ENCODE measurements around the gene GPS1.

Gene GPS1

DNA sequence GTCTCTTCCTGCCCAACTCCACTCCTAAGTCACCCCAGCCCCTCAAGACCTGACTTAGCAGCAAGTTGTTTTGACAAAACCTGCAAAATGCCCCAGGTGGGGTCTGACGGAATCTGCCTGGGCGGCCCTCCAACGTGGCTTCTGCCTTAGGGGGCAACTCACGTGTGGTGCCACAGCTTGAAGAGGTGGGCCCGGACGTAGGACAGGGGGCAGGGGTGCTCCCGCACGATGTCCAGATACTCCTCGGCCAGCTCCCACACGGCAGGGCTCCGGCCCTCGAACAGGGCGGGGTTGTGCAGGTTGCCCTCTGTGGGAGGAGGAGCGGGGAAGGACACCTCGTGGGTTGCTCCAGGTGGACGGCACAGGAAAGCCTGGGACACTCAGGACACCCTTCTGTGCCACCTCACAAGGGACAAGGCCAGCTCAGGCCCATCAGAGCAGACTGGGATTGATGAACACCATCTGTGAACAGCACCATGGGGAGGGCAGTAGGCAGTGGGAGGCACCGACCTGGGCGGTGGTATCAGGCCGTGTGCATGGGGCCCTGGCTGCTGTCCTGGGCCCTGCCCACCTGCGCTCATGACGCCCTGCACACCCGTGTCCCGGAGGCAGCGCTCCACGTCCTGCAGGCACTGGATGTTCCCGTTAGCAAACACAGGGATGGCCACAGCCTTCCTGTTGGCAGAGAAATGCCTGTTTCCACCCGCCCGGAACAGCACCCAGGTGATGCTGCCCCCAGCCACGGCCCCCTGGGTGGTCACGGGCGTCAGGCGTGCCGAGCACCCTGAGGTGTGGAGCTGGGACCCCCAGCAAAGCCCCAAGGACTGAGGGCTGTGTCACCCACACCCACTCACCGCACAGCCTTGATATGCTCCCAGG is 9.6 kb downstream of the GPS1 start:
- H3K27ac ChIP-seq (ENCODE audit: low read depth, low read length, poor library complexity, severe bottlenecking): no peak overlapping the region

GRCh38 chr17:82062076-82062983 is 10.6 kb downstream of the GPS1 start:
- Histone ChIP-seq H3K4me3 (ENCODE audit: low read depth, low read length, poor library complexity, severe bottlenecking) (no peak overlapping the region), H3F3A (ENCODE audit: insufficient read depth, low read length) (no peaks in the 10 kb centered on the region), H3K27me3 (ENCODE audit: insufficient read depth, low read length) (no peaks in the 10 kb centered on the region), H3K9ac (ENCODE audit: low read length) (no peak overlapping the region), H3K79me2 (ENCODE audit: insufficient read depth, low read length) (no peaks in the 10 kb centered on the region), H3K9me2 (ENCODE audit: low read depth, low read length) (no peaks in the 10 kb centered on the region), H4K20me1 (ENCODE audit: insufficient read depth, low read length) (no peaks in the 10 kb centered on the region), H3K36me3 (ENCODE audit: insufficient read depth, low read length) (peaks cover 66% of the 10 kb centered on the region), H2AFZ (ENCODE audit: low read length) (no peak overlapping the region), H3K9me3 (ENCODE audit: low read length) (no peaks in the 10 kb centered on the region), H3K27ac (ENCODE audit: low read depth, low read length, poor library complexity, severe bottlenecking) (no peak overlapping the region), H3K4me1 (ENCODE audit: insufficient read depth, low read length, severe bottlenecking) (peaks cover 25% of the 10 kb centered on the region), H3K4me2 (ENCODE audit: low read length) (no peak overlapping the region)
- TF ChIP-seq EZH2 (IDR thresholded peaks at IDR 0.05; ENCODE audit: borderline replicate concordance, low read length): no peak
- TF ChIP-seq, protein P1, sequence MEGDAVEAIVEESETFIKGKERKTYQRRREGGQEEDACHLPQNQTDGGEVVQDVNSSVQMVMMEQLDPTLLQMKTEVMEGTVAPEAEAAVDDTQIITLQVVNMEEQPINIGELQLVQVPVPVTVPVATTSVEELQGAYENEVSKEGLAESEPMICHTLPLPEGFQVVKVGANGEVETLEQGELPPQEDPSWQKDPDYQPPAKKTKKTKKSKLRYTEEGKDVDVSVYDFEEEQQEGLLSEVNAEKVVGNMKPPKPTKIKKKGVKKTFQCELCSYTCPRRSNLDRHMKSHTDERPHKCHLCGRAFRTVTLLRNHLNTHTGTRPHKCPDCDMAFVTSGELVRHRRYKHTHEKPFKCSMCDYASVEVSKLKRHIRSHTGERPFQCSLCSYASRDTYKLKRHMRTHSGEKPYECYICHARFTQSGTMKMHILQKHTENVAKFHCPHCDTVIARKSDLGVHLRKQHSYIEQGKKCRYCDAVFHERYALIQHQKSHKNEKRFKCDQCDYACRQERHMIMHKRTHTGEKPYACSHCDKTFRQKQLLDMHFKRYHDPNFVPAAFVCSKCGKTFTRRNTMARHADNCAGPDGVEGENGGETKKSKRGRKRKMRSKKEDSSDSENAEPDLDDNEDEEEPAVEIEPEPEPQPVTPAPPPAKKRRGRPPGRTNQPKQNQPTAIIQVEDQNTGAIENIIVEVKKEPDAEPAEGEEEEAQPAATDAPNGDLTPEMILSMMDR (IDR thresholded peaks at IDR 0.05; ENCODE audit: low read length): no peak

More for the DNA sequence above, 9.6 kb downstream of the GPS1 start:
- H3K79me2 ChIP-seq (ENCODE audit: insufficient read depth, low read length): no peaks in the 10 kb centered on the region
- H3K9me2 ChIP-seq (ENCODE audit: low read depth, low read length): no peaks in the 10 kb centered on the region
- H3K4me3 ChIP-seq (ENCODE audit: low read depth, low read length, poor library complexity, severe bottlenecking): no peak overlapping the region
- H3K9ac ChIP-seq (ENCODE audit: low read length): no peak overlapping the region
- TF ChIP-seq EZH2 (IDR thresholded peaks at IDR 0.05; ENCODE audit: borderline replicate concordance, low read length): no peak
- TF ChIP-seq, protein P1 (IDR thresholded peaks at IDR 0.05; ENCODE audit: low read length): no peak
- H3F3A ChIP-seq (ENCODE audit: insufficient read depth, low read length): no peaks in the 10 kb centered on the region
- H3K9me3 ChIP-seq (ENCODE audit: low read length): no peaks in the 10 kb centered on the region
- no peaks in the 10 kb centered on the region for H4K20me1 ChIP-seq (ENCODE audit: insufficient read depth, low read length)
- H3K4me2 ChIP-seq (ENCODE audit: low read length): no peak overlapping the region
- peaks cover 20% of the 10 kb centered on the region for H3K4me1 ChIP-seq (ENCODE audit: insufficient read depth, low read length, severe bottlenecking)
- no peaks in the 10 kb centered on the region for H3K27me3 ChIP-seq (ENCODE audit: insufficient read depth, low read length)
- H3K36me3 ChIP-seq (ENCODE audit: insufficient read depth, low read length): peaks cover 76% of the 10 kb centered on the region
- H2AFZ ChIP-seq (ENCODE audit: low read length): no peak overlapping the region

- no peaks in the 10 kb centered on the region for H3K79me2 ChIP-seq (ENCODE audit: insufficient read depth, low read length)
- peaks cover 25% of the 10 kb centered on the region for H3K4me1 ChIP-seq (ENCODE audit: insufficient read depth, low read length, severe bottlenecking)
- no peak overlapping the region for H3K27ac ChIP-seq (ENCODE audit: low read depth, low read length, poor library complexity, severe bottlenecking)
- H3K9me2 ChIP-seq (ENCODE audit: low read depth, low read length): no peaks in the 10 kb centered on the region
- no peak overlapping the region for H2AFZ ChIP-seq (ENCODE audit: low read length)
- no peaks in the 10 kb centered on the region for H3K9me3 ChIP-seq (ENCODE audit: low read length)
- no peaks in the 10 kb centered on the region for H3K27me3 ChIP-seq (ENCODE audit: insufficient read depth, low read length)
- H3K4me3 ChIP-seq (ENCODE audit: low read depth, low read length, poor library complexity, severe bottlenecking): no peak overlapping the region
- no peak overlapping the region for H3K9ac ChIP-seq (ENCODE audit: low read length)
- no peaks in the 10 kb centered on the region for H4K20me1 ChIP-seq (ENCODE audit: insufficient read depth, low read length)
- TF ChIP-seq, protein P1 (IDR thresholded peaks at IDR 0.05; ENCODE audit: low read length): no peak
- TF ChIP-seq EZH2 (IDR thresholded peaks at IDR 0.05; ENCODE audit: borderline replicate concordance, low read length): no peak
- no peak overlapping the region for H3K4me2 ChIP-seq (ENCODE audit: low read length)
- peaks cover 59% of the 10 kb centered on the region for H3K36me3 ChIP-seq (ENCODE audit: insufficient read depth, low read length)
- no peaks in the 10 kb centered on the region for H3F3A ChIP-seq (ENCODE audit: insufficient read depth, low read length)
Observed at GRCh38 chr17:82062984-82063368, 11.3 kb downstream of the GPS1 start.
